Measurements from ENCODE around the gene NRM. TPM values are rescaled to one million over a fixed set of nuclear protein-coding genes. Genes with fewer than 3 reads are reported as not detected.

The NRM gene
- total and polyA plus RNA-seq, 2 of the 13 experiments (the other 11 are each of a cell fraction or from before 2014, with no cell fraction given), result 12.5 to 16.0 TPM

GRCh38 chr6:30655743-30656094 is 35.1 kb downstream of the NRM start (continued):
- 0 out of 2 replicates have a peak, but pooled peaks have one; percentile 25 for TF ChIP-seq ZNF275 (CRISPR knock-in tag; IDR thresholded peaks at IDR 0.05; ENCODE audit: borderline replicate concordance)
- no peak for TF ChIP-seq RORA (CRISPR knock-in tag; IDR thresholded peaks at IDR 0.05)
- TF ChIP-seq ZIK1 (CRISPR knock-in tag; IDR thresholded peaks at IDR 0.05; ENCODE audit: borderline replicate concordance, low read depth), result no peak
- TF ChIP-seq TBP (CRISPR knock-in tag; IDR thresholded peaks at IDR 0.05), result no peak
- 0 out of 2 replicates have a peak, but pooled peaks have one; percentile 7 for TF ChIP-seq NR2F2 (IDR thresholded peaks at IDR 0.05; ENCODE audit: borderline replicate concordance, low read depth)
- TF ChIP-seq ESRRA (CRISPR knock-in tag; IDR thresholded peaks at IDR 0.05; ENCODE audit: low read depth), result no peak
- no peak for TF ChIP-seq IRX3 (CRISPR knock-in tag; IDR thresholded peaks at IDR 0.05; ENCODE audit: borderline replicate concordance, low read depth)
- TF ChIP-seq KDM3A (CRISPR knock-in tag; IDR thresholded peaks at IDR 0.05; ENCODE audit: low read depth), result 0 out of 2 replicates have a peak, but pooled peaks have one; percentile 8
- no peak for TF ChIP-seq PPARG (CRISPR knock-in tag; conservative IDR thresholded peaks at IDR 0.05)
- TF ChIP-seq GTF2F1 (IDR thresholded peaks at IDR 0.05; ENCODE audit: low read length), result no peak
- TF ChIP-seq IKZF4 (CRISPR knock-in tag; IDR thresholded peaks at IDR 0.05; ENCODE audit: borderline replicate concordance, low read depth, not compliant biosample characterization), result no peak
- TF ChIP-seq ZNF598 (CRISPR knock-in tag; IDR thresholded peaks at IDR 0.05; ENCODE audit: borderline replicate concordance), result 0 out of 2 replicates have a peak, but pooled peaks have one; percentile 1
- no peak for TF ChIP-seq SETDB1 (CRISPR knock-in tag; IDR thresholded peaks at IDR 0.05; ENCODE audit: borderline replicate concordance)
- TF ChIP-seq GATAD1 (CRISPR knock-in tag; IDR thresholded peaks at IDR 0.05), result no peak
- TF ChIP-seq NCOR1 (IDR thresholded peaks at IDR 0.05; ENCODE audit: borderline replicate concordance, low read length), result no peak
- 0 out of 2 replicates have a peak, but pooled peaks have one; percentile 19 for TF ChIP-seq ZNF160 (CRISPR knock-in tag; IDR thresholded peaks at IDR 0.05)
- no peak for TF ChIP-seq PRDM15 (CRISPR knock-in tag; IDR thresholded peaks at IDR 0.05)
- TF ChIP-seq AFF4 (CRISPR knock-in tag; IDR thresholded peaks at IDR 0.05), result no peak
- TF ChIP-seq JUN (CRISPR knock-in tag; IDR thresholded peaks at IDR 0.05), result peak; percentile 15; the same call in 1 of the 2 replicates
- TF ChIP-seq HOXD1 (CRISPR knock-in tag; IDR thresholded peaks at IDR 0.05), result peak; percentile 13; the same call in 1 of the 2 replicates
- no peak for TF ChIP-seq ZNF138 (CRISPR knock-in tag; IDR thresholded peaks at IDR 0.05; ENCODE audit: low read depth)
- TF ChIP-seq ZNF333 (CRISPR knock-in tag; IDR thresholded peaks at IDR 0.05; ENCODE audit: borderline replicate concordance), result peak; percentile 84
- TF ChIP-seq ZNF510 (CRISPR knock-in tag; IDR thresholded peaks at IDR 0.05; ENCODE audit: low read depth), result no peak

Measured in HepG2 (cell line).